Esophagus muscularis mucosa (tissue), 3 donors: ENCODE data around the gene CCDC82.

Experiments
- CTCF ChIP-seq, 3 experiments: fragments of 200-600 bp in 2 of 3; fragments of 450-650 bp in 1 of 3; sonication (generic) in 2 of 3; IDR thresholded peaks; one replicate each; pipeline ENCODE4 v1.5.1; 2017 to 2019; ENCODE audit warnings: antibody characterized with exemption in 3 of 3, mild to moderate bottlenecking in 2 of 3, moderate library complexity in 1 of 3
- POLR2AphosphoS5 ChIP-seq, 2 donors: sonication (generic); formaldehyde crosslinking; IDR thresholded peaks; one replicate each; pipeline ENCODE4 v1.6.1; 2017; ENCODE audit warnings: antibody characterized with exemption in 2 of 2

- TF ChIP-seq POLR2AphosphoS5 (IDR thresholded peaks at IDR 0.05) (no peak), CTCF (IDR thresholded peaks at IDR 0.05) (no peak)
These were observed 59.7 kb downstream of the CCDC82 start for GRCh38 chr11:96329855-96330510.
